Epidermal melanocyte (primary cell): ENCODE data around the gene GDF15.
"Not testable (repeated sequence)": the region's sequence is repeated elsewhere in the genome, so short reads cannot be mapped to it uniquely, and the experiment has no call there.

Experiments used
- DNase-seq: peaks from one replicate; pipeline ENCODE4 v3.0.0; 2011; ENCODE audit warnings: low spot score; ENCODE audit not compliant: insufficient read length

The GDF15 gene

GRCh38 chr19:18363787-18364186 lies 22.2 kb upstream of the GDF15 start:
- no peak for DNase-seq

GRCh38 chr19:18364277-18364825 lies 21.6 kb upstream of the GDF15 start:
- not testable (repeated sequence) for DNase-seq

- DNase-seq = peak; percentile 81
Measured at GRCh38 chr19:18364826-18365528, 21.0 kb upstream of the GDF15 start.

GRCh38 chr19:18366021-18366435 lies 19.9 kb upstream of the GDF15 start:
- DNase-seq = no peak

GRCh38 chr19:18368504-18369222 lies 17.3 kb upstream of the GDF15 start:
- no peak for DNase-seq

- no peak for DNase-seq
Measured at GRCh38 chr19:18373407-18373891, 12.5 kb upstream of the GDF15 start.

GRCh38 chr19:18373892-18374629 lies 11.9 kb upstream of the GDF15 start:
- peak; percentile 95 for DNase-seq

- DNase-seq = no peak
Measured at GRCh38 chr19:18377026-18377425, 8.9 kb upstream of the GDF15 start.

- DNase-seq = no peak
Measured at GRCh38 chr19:18379803-18380747, 5.9 kb upstream of the GDF15 start.

GRCh38 chr19:18380843-18381242 lies 5.1 kb upstream of the GDF15 start:
- no peak for DNase-seq

GRCh38 chr19:18383622-18384021 lies 2.3 kb upstream of the GDF15 start:
- DNase-seq = not testable (repeated sequence)

- DNase-seq = no peak
Measured at GRCh38 chr19:18384775-18385174, 1.2 kb upstream of the GDF15 start.

GRCh38 chr19:18385359-18385674 lies 641 bp upstream of the GDF15 start:
- DNase-seq = no peak

- DNase-seq = no peak
Measured at GRCh38 chr19:18386543-18387271, 749 bp downstream of the GDF15 start.

- no peak for DNase-seq
Measured at GRCh38 chr19:18388100-18388959, 2.4 kb downstream of the GDF15 start.

- DNase-seq = no peak
Measured at GRCh38 chr19:18388960-18389725, 3.2 kb downstream of the GDF15 start.

GRCh38 chr19:18389726-18390064 lies 3.7 kb downstream of the GDF15 start:
- DNase-seq = no peak

GRCh38 chr19:18390065-18390907 lies 4.3 kb downstream of the GDF15 start:
- DNase-seq = no peak
